Lung (tissue), 12 donors: ENCODE measurements around the gene EEPD1. TPM values are rescaled to one million over a fixed set of nuclear protein-coding genes. Genes with fewer than 3 reads are reported as not detected.

Experiments used
- ATAC-seq: fragments of 200-7000 bp; cut with Tn5 transposase; one replicate; pipeline ENCODE4 v1.9.1; 2020; ENCODE audit warnings: moderate number of reproducible peaks; ENCODE audit not compliant: insufficient read depth, low FRiP score
- DNase-seq, 3 donors: peaks; one replicate each; pipeline ENCODE4 v3.0.0-alpha.2; 2013 to 2017
- H3K27ac ChIP-seq, 2 donors: one replicate each; pipeline ENCODE4 v1.5.1; 2013; ENCODE audit warnings: mild to moderate bottlenecking in 2 of 2, moderate library complexity in 2 of 2, control low read depth in 1 of 2, inconsistent platforms in 1 of 2, low read depth in 1 of 2, low read length in 1 of 2
- H3K27me3 ChIP-seq, 3 donors: one replicate each; pipeline ENCODE4 v1.5.1; 2013; ENCODE audit warnings: low read length in 2 of 3; ENCODE audit not compliant: control insufficient read depth in 3 of 3, insufficient read depth in 3 of 3
- H3K36me3 ChIP-seq, 4 donors: one replicate each; pipeline ENCODE4 v1.5.1; 2013; ENCODE audit warnings: low read length in 4 of 4, mild to moderate bottlenecking in 1 of 4, moderate library complexity in 1 of 4; ENCODE audit not compliant: control insufficient read depth in 4 of 4, insufficient read depth in 4 of 4
- H3K4me1 ChIP-seq, 5 donors: one replicate each; pipeline ENCODE4 v1.5.1; 2013; ENCODE audit warnings: low read length in 5 of 5, mild to moderate bottlenecking in 2 of 5, moderate library complexity in 1 of 5; ENCODE audit not compliant: control insufficient read depth in 5 of 5, insufficient read depth in 5 of 5
- H3K4me3 ChIP-seq: one replicate; pipeline ENCODE4 v1.5.1; 2013; ENCODE audit warnings: mild to moderate bottlenecking, control low read depth, moderate library complexity
- H3K9ac ChIP-seq, 2 donors: one replicate each; pipeline ENCODE4 v1.5.1; 2013; ENCODE audit warnings: low read length in 2 of 2, control low read depth in 1 of 2; ENCODE audit not compliant: insufficient read depth in 1 of 2
- H3K9me3 ChIP-seq, 4 donors: one replicate each; pipeline ENCODE4 v1.5.1; 2013; ENCODE audit warnings: low read length in 3 of 4, mild to moderate bottlenecking in 1 of 4, moderate library complexity in 1 of 4; ENCODE audit not compliant: control insufficient read depth in 4 of 4, insufficient read depth in 3 of 4
- CTCF ChIP-seq: IDR thresholded peaks from 2 replicates; pipeline ENCODE4 v1.5.1; 2012; ENCODE audit warnings: mild to moderate bottlenecking; ENCODE audit errors: control extremely low read depth, extremely low read depth
- WGBS, 2 donors: extraction: QIAGEN DNeasy Blood & Tissue Kit; methylation state at CpG; one replicate each; pipeline ENCODE4 v1.1.7; 2013; 5-methylcytosine and 5-hydroxymethylcytosine counted together
- polyA plus RNA-seq, 2 donors: library from polyadenylated mRNA; stranded (reverse); fragments of 200-250 nt; gene quantifications; one replicate each; pipeline ENCODE4 v1.2.1, GENCODE V29; 2013
- total RNA-seq, 2 donors: library from RNA; depleted of rRNA in 1 of 2; stranded (reverse); fragments of >200 nt in 1 of 2; gene quantifications; one replicate each; pipeline ENCODE4 v1.2.1, GENCODE V29; 2014 to 2021
- donor health status: control.
- donor health status: control.
- donor health status: Bipolar disorder and iron deficiency.
- donor health status: healthy.
- donor health status: DM: yes; HTN: yes; CAD: no.

The EEPD1 gene
- total and polyA plus RNA-seq, 4 donors = 5.4 to 15.3 (median 7.9) TPM

GRCh38 chr7:36116347-36117202 lies 36.5 kb upstream of the EEPD1 start:
- peaks cover 0 to 13% (median 0%) of the 10 kb centered on the region in 5 donors for H3K4me1 ChIP-seq
- TF ChIP-seq CTCF = no peak
- H3K36me3 ChIP-seq = no peaks in the 10 kb centered on the region
- WGBS, 2 donors = 60 to 69% methylated on average over 5 of the region's 5 CpGs
- H3K4me3 ChIP-seq = no peak overlapping the region
- H3K9me3 ChIP-seq = no peaks in the 10 kb centered on the region
- H3K27ac ChIP-seq = no peak overlapping the region
- DNase-seq = no peak
- no peaks in the 10 kb centered on the region for H3K27me3 ChIP-seq
- no peak overlapping the region for H3K9ac ChIP-seq
- ATAC-seq = no peak

GRCh38 chr7:36117203-36117840 lies 35.7 kb upstream of the EEPD1 start:
- no peak for DNase-seq
- Histone ChIP-seq H3K4me1 (peaks cover 0 to 13% (median 0%) of the 10 kb centered on the region in 5 donors), H3K27ac (peak overlapping the region in 1 of 2 donors; percentile 56), H3K36me3 (no peaks in the 10 kb centered on the region), H3K27me3 (no peaks in the 10 kb centered on the region), H3K4me3 (no peak overlapping the region), H3K9me3 (no peaks in the 10 kb centered on the region), H3K9ac (no peak overlapping the region)
- TF ChIP-seq CTCF = no peak
- WGBS, 2 donors = 82 to 84% methylated on average over 6 of the region's 6 CpGs
- ATAC-seq = no peak

GRCh38 chr7:36118344-36118743 lies 34.7 kb upstream of the EEPD1 start:
- H3K4me3 ChIP-seq = no peak overlapping the region
- TF ChIP-seq CTCF = no peak

More at GRCh38 chr7:36118344-36118743, 34.7 kb upstream of the EEPD1 start:
- no peak for ATAC-seq
- Histone ChIP-seq H3K9ac (no peak overlapping the region), H3K36me3 (no peaks in the 10 kb centered on the region), H3K9me3 (no peaks in the 10 kb centered on the region), H3K4me1 (peaks cover 0 to 13% (median 0%) of the 10 kb centered on the region in 5 donors), H3K27ac (no peak overlapping the region), H3K27me3 (no peaks in the 10 kb centered on the region)
- WGBS, 2 donors = 100% methylated on average over 1 of the region's 1 CpG
- DNase-seq = no peak
